ENCODE data around the gene PPP1R12B.
"Not testable (repeated sequence)": the region's sequence is repeated elsewhere in the genome, so short reads cannot be mapped to it uniquely, and the experiment has no call there.

The PPP1R12B gene

GRCh38 chr1:202588503-202589189 lies 240.1 kb downstream of the PPP1R12B start:
- no peak for DNase-seq

- DNase-seq, result no peak
These were observed 240.9 kb downstream of the PPP1R12B start for GRCh38 chr1:202589190-202589930.

- DNase-seq, result no peak
These were observed 241.6 kb downstream of the PPP1R12B start for GRCh38 chr1:202590126-202590525.

DNA sequence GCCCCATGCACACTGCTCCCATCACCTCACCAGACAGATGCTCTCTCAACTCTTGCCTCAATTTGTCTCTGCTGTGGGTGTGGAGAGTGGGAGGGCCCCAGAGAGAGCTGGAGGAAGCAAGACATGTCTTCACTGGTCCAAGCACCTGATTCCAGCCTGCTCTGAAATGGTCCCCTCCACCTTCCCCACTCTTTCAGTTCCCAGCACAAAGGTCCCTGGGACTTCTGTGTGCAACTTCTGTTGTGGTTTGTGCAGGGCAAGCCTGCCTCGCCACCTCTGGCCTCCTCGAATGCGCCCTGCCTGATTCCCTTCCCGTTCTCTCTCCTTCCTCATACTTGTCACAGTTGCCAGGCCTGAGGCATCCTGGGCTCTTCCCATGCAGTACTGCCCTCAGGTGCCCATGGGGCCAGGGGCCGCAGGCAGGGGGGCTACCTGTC lies 242.5 kb downstream of the PPP1R12B start:
- no peak for DNase-seq

- DNase-seq, result no peak
These were observed 243.0 kb downstream of the PPP1R12B start for GRCh38 chr1:202591515-202591914.

- DNase-seq, result no peak
These were observed 243.6 kb downstream of the PPP1R12B start for GRCh38 chr1:202592146-202592545.

GRCh38 chr1:202593845-202594244 lies 245.3 kb downstream of the PPP1R12B start:
- DNase-seq, result no peak

- no peak for DNase-seq
These were observed 248.1 kb downstream of the PPP1R12B start for GRCh38 chr1:202596638-202597037.

GRCh38 chr1:202597090-202597761 lies 248.7 kb downstream of the PPP1R12B start:
- DNase-seq, result no peak

DNA sequence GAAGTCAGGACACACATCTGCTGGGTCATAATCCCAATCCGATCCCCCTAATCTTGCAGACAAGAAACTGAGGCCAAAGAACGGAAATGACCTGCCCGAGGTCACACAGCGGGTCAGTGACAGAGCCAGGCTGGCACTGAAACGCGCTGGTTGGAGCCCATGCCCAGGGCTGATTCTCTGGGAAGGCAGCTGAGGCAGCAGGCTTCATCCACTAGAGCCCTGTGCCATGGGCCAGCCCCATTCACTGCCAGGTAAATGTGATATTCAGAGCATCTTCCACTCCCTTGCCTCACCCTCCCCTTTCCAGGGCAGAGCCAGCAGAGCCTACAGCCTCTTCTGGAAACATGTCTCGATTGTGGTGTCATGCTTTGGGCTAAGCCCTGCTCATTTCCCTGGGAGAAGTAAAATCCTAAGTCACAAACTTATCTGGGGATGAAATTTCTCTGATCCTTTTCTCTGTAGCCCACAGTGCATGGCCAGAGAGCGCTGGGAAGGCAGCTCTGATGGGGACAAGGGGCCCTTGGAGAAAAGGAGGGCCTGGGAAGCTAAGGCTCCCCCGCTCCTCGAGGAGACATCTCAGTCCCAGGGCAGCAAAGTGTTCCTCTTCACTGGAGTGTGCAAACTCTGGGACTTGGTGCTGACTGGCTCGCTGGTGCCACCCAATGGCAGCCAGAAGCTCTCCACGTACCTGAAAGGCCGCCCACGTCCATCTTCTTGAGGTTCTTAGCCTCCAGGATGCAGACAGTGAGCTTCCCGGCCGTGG lies 251.4 kb downstream of the PPP1R12B start:
- DNase-seq, result no peak

- no peak for DNase-seq
These were observed 252.0 kb downstream of the PPP1R12B start for GRCh38 chr1:202600432-202601041.

DNA sequence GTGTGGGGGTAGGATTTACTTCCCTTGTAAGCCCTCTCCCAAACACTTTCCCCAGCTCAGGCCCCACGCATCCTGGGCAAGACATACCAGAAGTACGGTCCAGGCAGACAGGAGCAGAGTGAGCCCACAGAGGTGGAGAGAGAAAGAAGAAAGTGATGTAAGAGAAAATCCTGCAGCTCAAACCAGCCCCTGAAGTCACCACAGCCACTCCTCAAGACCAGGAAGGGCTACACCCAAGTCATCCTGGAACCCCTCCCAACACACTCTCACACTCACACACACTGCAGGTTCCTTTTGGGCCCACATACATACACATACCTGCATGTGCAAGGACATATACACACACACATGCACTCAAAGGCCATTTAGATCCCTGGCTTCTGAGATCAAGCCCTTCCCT lies 254.9 kb downstream of the PPP1R12B start:
- no peak for DNase-seq

DNA sequence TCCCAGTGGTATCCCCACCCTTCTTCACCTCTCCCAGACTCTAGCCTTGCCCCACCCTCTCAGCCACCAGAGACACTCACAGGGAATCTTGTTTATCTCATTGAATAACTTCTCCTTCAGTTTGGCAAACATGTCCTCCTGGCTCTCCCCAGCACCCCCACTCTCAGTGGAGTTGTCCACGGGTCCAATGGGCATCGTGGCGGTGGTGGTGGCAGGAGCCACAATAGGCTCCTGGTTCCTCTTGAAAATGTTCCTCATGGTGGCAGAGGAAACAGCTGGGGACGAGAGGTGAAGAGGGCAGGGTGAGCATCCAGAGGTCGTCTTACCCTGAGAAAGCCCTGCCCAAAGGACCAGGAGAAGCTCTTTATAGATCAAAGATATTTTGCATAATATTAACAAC lies 257.0 kb downstream of the PPP1R12B start:
- no peak for DNase-seq

DNA sequence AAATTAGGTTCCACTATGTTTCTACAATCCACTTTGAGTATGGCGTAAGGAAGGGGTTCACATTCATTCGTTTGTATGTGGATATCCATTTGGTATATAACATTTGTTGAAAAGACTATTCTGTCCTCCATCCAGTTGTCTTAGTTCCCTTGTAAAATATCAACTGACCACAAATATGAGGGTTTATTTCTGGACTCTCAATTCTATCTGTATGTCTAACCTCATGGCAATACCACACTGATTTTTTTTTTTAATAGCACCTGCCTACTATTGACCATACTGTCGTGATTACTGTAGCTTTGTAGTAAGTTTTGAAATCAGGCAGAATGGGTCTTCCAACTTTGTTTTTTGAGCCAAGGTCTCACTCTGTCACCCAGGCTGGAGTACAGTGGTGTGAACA lies 263.5 kb downstream of the PPP1R12B start:
- not testable (repeated sequence) for DNase-seq

DNA sequence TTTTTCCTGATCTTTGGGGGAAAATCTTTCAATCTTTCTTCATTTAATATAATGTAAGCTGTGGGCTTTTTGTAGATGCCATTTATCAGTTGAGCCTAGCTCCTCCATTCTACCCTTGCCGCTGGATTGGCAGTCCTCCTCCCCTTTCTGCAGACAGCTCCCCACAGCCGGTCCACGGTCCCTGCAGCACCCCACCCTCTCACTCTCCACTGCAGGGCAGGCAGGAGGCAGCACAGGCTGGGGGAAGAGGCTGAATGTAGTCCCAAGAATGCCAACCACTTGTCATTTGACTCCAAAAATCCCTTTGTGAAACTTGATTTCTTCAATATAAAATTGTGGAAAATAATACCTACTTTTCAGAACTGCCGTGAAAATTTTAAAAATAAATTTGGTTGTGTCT lies 265.1 kb downstream of the PPP1R12B start:
- no peak for DNase-seq

DNA sequence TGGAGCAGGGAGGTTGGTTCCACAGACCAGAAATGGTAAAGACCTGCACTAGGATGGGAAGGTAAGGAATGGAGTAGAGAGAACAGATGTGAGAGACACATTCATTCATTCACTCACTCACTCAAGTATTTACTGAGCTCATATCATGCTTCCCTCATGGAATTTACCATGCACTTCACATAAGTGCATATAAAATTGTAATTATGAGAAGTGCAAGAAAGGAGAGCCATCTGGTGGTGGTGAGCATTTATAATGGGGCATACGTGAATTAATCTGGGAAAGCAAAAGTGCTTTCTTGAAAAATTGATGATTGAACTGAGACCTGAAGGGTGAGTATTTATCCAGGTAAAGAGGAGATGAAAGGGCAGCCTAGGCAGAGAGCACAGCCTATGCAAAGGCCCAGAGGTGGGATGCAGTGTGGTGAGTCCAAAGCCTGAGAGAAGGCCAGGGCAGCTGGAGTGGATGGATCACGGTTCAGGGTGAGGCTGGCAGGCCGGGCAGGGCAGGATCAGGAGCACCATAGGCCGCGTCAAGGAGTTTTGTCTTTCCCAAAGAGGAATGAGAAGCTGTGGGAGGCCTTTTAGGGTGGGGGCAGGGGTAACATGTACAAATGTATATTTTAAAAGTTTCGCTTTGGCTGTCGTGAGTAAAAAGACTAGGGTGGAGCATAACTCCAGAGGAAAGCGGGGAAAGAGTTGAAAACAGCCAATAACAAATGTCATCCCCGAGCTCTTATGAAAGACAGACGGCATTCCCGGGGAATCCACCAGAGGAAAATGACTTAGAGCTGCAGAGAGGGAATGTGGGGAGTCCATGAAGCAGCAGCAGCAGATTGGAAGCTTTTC lies 266.1 kb downstream of the PPP1R12B start:
- peak; percentile 34 for DNase-seq

- DNase-seq, result not testable (repeated sequence)
These were observed 266.7 kb downstream of the PPP1R12B start for GRCh38 chr1:202615208-202615500.

- no peak for DNase-seq
These were observed 267.2 kb downstream of the PPP1R12B start for GRCh38 chr1:202615501-202616354.

- DNase-seq, result no peak
These were observed 267.9 kb downstream of the PPP1R12B start for GRCh38 chr1:202616355-202616915.

GRCh38 chr1:202619012-202619411 lies 270.5 kb downstream of the PPP1R12B start:
- DNase-seq, result not testable (repeated sequence)

DNA sequence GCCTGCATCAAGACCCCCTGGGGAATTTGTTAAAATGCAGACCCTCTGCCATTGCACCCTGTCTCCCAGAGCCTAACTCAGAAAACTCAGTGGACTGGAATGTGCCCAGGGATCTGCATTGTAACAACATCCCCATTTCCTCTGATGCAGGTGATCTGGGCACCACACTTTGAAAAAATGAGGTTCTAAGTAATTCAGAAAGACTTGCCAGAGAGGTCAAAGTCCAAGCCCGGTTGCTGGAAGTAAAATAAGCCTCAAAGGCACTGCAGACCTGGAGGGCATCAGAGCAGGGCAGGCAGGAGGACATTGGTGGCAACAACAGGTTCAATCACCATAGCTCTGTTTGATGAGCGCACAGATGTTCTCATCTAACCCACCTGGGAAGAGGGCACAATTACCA lies 271.0 kb downstream of the PPP1R12B start:
- DNase-seq, result no peak

Measured in NCI-H2029 (cell line).